Bronchial epithelial cell (primary cell): ENCODE data around the gene RAMACL. TPM values are rescaled to one million over a fixed set of nuclear protein-coding genes. Genes with fewer than 3 reads are reported as not detected.

ENCODE experiments used
- DNase-seq: peaks from one replicate; pipeline ENCODE4 v3.0.0-alpha.2; 2010; ENCODE audit warnings: low read depth
- FAIRE-seq: peaks from 2 replicates; lab custom pipeline; 2011; peaks lifted over from hg19 to GRCh38; lab: Jason Lieb, UNC
- H3K27me3 ChIP-seq: 2 replicates; pipeline ENCODE4 v1.5.1; 2011; ENCODE audit warnings: low read length; ENCODE audit not compliant: control insufficient read depth, insufficient read depth
- H3K36me3 ChIP-seq: 2 replicates; pipeline ENCODE4 v1.5.1; 2011; ENCODE audit warnings: low read length; ENCODE audit not compliant: control insufficient read depth, insufficient read depth
- H3K4me3 ChIP-seq: 2 replicates; pipeline ENCODE4 v1.5.1; 2011; ENCODE audit warnings: mild to moderate bottlenecking, low read depth, low read length, control low read depth
- total RNA-seq: library from RNA; depleted of rRNA; stranded (reverse); fragments of >200 nt; gene quantifications from 2 replicates; pipeline ENCODE4 v1.2.1, GENCODE V29; 2014
- TF ChIP-seq, protein P1 (sequence below): IDR thresholded peaks from 2 replicates; pipeline ENCODE4 v1.5.1; 2011; ENCODE audit warnings: mild to moderate bottlenecking, moderate library complexity, low read length, control low read depth, inconsistent platforms; ENCODE audit not compliant: insufficient read depth, severe bottlenecking

The RAMACL gene
- total RNA-seq, 1 donor from 2014 or later, result 1.6 TPM

DNA sequence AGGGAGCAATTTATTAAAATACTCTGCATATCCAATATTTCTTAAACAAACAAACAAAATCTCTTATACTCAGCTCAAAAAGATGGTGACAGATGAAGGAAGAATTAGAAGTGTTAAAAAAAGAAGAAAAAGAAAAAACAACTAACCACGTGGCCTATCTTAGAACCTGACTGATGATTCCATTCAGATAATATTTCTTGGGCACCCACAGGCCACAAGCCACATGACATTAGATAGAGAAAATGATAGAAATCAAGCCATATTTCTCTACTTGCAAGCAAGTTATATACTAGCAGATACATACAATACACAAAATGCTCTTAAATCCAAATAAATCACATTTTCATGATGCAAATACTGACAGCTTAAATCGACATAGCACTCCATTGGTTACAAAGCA, 14.5 kb upstream of the RAMACL start:
- FAIRE-seq, result no peak
- no peaks in the 10 kb centered on the region for H3K27me3 ChIP-seq
- H3K4me3 ChIP-seq, result no peak overlapping the region
- TF ChIP-seq, protein P1, sequence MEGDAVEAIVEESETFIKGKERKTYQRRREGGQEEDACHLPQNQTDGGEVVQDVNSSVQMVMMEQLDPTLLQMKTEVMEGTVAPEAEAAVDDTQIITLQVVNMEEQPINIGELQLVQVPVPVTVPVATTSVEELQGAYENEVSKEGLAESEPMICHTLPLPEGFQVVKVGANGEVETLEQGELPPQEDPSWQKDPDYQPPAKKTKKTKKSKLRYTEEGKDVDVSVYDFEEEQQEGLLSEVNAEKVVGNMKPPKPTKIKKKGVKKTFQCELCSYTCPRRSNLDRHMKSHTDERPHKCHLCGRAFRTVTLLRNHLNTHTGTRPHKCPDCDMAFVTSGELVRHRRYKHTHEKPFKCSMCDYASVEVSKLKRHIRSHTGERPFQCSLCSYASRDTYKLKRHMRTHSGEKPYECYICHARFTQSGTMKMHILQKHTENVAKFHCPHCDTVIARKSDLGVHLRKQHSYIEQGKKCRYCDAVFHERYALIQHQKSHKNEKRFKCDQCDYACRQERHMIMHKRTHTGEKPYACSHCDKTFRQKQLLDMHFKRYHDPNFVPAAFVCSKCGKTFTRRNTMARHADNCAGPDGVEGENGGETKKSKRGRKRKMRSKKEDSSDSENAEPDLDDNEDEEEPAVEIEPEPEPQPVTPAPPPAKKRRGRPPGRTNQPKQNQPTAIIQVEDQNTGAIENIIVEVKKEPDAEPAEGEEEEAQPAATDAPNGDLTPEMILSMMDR, result no peak
- H3K36me3 ChIP-seq, result peaks cover 1% of the 10 kb centered on the region
- no peak for DNase-seq

DNA sequence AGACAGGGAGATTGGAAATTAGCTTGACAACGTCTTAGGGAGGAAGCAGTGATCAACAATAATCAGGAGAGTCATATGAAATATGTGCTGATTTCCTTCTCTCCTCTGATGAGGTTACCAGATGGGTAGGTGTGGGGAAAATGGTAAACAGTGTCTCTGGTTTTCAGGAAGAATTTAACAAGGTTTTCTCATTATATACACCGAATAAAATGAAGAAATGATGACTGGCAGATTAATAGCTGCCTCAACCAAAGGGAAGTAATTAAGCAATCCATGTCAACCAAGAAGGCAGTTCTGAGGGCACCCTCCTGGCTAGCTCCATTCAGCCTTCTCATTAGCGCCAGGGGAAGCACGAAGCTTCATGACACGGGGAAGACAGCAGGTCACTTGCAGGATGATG, 12.7 kb upstream of the RAMACL start:
- TF ChIP-seq, protein P1, result no peak
- DNase-seq, result no peak
- FAIRE-seq, result no peak
- Histone ChIP-seq H3K27me3 (no peaks in the 10 kb centered on the region), H3K4me3 (no peak overlapping the region), H3K36me3 (peaks cover 1% of the 10 kb centered on the region)

DNA sequence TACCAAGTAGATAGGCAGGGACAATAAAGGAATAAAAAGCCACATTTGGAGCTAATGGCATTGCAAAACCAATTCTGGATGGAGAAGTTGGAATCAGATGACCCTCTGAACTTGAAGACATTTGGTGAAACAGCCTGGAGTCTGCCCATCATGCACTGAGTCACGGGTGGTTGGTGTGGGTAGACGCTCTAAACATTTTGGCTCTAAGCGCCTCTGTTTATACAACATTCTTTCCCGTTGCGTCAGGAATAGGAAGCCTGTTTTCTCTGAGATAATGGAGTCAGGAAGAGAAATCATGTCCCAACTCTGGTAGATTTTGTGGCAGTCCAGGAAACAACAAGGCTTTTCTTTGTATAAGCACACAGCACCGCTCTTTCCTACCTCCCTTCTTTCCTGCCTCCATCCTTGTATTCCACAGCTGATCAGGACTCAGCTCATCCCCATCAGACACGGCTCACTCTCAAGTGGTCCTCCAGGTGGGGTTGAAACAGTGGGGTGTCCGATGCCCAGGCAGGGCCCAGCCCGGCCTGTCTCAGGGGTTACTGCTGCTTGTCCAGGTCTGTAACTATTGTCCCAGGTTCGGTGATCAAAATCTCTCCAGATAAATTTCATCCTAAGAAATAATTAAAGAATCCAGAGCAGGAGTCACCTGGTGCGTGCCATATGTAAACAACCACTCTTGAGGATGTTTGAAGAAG, 12.1 kb upstream of the RAMACL start:
- Histone ChIP-seq H3K27me3 (no peaks in the 10 kb centered on the region), H3K36me3 (peaks cover 1% of the 10 kb centered on the region), H3K4me3 (no peak overlapping the region)
- TF ChIP-seq, protein P1, result no peak
- DNase-seq (peak; percentile 46), FAIRE-seq (no peak)

DNA sequence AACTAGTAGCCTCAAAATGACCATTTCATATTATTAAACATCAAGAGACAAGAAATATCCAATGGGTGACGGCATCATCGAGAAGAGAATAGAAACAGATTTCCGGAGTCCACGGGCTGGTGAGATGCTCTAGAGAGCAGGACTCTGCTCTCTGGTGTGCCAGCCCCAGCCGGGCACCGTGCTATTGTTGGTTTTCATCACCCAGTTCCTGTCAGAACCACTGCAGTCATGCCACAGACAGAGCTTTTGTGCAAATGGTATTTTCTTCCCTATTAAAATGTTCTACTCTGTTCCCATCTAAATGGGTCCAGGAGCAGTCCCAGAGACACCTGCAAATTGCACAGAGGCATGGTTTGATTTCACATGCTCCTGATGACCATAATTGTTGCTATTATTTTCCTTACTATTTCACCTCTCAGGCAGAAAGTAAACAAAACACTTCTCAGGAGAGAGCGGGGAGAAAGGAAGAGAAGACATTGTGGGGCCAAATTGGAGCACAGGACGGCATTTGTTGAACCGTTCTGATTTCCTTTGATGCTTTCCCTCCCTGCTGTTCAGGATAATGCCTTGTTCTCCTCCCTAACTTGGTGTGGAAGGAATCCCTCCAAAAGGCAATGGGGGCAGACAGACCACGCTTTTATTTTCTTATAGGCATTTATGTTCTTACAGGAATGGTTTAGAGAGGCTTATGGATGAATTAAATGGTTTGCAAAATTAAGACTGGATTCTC, 11.4 kb upstream of the RAMACL start:
- FAIRE-seq (no peak), DNase-seq (no peak)
- no peak overlapping the region for H3K4me3 ChIP-seq
- peaks cover 1% of the 10 kb centered on the region for H3K36me3 ChIP-seq
- H3K27me3 ChIP-seq, result no peaks in the 10 kb centered on the region
- TF ChIP-seq, protein P1, result no peak

DNA sequence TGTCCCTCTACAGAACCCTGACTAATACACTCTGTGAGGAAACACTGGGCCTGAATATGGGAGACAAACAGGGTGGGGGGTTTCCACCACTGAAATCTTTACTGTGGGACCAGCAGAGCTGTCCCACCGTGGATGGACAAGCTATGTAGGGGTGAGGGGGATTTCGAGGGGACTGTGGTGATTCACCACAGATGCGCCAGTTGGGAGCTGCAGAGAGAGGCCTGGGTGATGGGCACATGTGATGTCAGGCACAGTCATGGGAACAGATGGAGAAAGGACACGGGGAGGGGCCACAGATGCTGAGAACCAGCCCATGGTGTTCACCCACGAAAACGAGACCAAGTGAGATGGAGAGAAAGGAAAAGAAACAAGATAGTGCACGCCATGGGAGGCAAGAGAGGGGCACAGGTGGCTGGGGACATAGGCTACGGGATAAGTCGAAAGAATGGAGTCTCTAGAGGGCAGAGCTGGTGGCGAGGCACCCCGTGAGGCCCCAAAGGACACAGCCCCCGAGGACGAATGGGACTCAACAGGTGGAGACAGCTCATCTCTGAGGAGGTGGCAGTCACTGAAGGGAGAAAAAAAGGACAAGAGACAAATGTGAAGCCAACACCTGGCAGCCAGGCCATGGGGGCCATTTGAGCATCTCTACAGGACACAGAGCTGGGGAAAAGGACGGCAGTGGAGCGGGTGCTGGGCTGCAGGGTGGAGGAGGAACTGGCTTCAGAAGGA, 10.5 kb upstream of the RAMACL start:
- no peak overlapping the region for H3K4me3 ChIP-seq
- peaks cover 1% of the 10 kb centered on the region for H3K36me3 ChIP-seq
- FAIRE-seq (no peak), DNase-seq (no peak)
- H3K27me3 ChIP-seq, result no peaks in the 10 kb centered on the region
- TF ChIP-seq, protein P1, result no peak
